ENCODE measurements around the gene SCARF2. TPM values are rescaled to one million over a fixed set of nuclear protein-coding genes. Genes with fewer than 3 reads are reported as not detected.
A peak's percentile ranks its signal among the peaks of the same experiment; 100 is the strongest.

Gene SCARF2
- total RNA-seq, 1 experiment from 2014 or later, result 13.3 TPM

DNA sequence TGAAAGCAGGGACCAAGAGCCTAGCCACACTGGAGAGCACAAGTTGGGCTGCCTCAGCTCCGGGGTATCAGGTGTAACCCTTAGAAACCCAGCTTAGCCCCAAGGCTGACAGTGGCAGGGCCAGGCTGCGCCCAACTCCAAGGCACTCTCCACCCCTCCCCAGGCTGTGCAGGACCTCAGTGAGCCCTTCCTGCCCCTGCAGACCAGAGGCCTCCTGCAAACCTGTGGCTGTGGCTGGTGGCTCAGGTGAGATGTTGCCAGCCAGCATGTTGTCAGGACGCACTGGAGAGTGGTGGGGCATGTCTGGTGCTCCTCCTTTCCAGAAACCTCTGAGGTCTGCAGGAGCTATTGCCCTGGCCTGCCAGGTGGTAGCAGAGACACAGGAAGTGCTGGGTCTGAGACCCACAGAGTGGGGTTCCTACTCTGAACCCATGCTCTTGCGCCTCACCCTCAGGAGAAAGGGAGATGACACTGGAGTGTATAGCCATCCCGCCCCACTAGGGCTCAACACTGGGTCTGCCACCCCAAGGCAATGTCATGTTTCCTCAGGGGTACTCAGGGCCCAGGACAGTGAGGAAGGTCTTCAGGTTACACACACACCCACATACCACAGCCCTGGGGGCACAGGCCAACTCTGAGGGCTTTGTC, 2.4 kb upstream of the SCARF2 start:
- DNase-seq (ENCODE audit: low read depth), result no peak

DNA sequence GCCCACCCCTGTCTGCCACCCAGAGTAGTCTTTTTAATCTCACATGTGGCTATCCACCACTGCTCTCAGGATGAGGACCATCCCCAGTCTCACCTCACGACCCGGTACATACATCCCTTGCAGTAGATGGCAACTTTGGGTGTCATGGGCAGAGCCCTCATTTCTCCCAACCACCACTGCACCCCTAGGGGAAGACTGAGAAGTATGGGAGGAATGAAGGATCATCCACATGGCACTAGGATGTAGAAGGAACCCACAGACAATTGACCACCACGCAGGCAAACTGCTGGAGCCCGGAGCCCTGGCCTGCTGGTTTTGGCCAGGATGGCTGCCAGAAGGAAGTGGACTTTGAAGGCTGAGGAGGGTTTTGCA, 1.9 kb upstream of the SCARF2 start:
- no peak for DNase-seq (ENCODE audit: low read depth)

DNA sequence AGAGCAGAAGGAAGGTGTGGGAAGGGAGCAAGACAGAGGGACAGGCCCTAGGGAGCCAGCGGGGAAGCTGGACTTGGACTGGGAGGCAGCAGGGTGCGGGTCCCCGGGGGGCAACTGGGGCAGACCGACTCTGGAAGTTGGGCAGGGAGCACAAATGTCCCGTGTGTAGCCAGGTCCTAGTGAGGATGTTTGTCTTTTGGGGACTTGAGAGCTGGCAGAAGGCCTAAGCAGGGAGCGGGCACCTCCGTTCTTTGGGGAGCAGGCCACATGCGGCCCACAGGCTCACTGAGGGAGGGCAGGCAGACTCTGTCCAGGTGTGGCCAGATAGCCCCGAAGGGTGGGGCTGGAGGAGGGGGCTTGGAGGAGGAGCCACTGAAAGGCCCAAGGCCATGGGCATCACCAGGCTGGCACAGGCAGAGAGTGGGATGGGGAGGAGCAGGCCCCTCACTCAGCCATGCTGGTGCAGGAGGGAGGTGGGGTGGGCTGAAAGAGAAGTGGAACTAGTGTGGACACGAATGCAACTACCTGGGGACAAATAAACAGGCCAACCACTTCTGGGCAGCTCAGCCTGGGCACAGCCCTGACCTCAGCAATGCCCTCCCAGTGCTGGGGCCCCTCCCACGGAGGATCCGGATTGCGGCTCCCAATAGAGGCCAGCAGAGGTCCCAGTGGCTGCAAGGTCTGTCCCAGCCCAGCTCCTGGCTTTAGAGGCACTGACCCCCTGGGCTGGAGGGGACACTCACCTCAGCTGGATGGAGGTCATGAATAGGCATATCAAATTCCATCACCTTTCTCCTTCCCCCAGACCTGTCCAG, 1.3 kb upstream of the SCARF2 start:
- DNase-seq (ENCODE audit: low read depth), result peak; percentile 31

DNA sequence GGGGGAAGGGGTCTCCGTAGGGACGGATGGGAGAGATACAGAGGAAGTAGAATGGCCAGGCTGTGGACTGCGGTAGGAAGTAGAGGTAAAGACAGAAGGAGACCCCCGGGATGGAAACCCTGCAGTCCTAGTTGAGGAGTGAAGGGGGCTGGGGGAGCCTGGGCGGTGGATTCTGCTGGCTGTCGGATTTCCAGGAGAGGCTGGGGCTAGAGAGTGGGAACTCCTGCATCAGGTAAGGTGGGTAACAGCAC, 727 bp upstream of the SCARF2 start:
- no peak for DNase-seq (ENCODE audit: low read depth)

DNA sequence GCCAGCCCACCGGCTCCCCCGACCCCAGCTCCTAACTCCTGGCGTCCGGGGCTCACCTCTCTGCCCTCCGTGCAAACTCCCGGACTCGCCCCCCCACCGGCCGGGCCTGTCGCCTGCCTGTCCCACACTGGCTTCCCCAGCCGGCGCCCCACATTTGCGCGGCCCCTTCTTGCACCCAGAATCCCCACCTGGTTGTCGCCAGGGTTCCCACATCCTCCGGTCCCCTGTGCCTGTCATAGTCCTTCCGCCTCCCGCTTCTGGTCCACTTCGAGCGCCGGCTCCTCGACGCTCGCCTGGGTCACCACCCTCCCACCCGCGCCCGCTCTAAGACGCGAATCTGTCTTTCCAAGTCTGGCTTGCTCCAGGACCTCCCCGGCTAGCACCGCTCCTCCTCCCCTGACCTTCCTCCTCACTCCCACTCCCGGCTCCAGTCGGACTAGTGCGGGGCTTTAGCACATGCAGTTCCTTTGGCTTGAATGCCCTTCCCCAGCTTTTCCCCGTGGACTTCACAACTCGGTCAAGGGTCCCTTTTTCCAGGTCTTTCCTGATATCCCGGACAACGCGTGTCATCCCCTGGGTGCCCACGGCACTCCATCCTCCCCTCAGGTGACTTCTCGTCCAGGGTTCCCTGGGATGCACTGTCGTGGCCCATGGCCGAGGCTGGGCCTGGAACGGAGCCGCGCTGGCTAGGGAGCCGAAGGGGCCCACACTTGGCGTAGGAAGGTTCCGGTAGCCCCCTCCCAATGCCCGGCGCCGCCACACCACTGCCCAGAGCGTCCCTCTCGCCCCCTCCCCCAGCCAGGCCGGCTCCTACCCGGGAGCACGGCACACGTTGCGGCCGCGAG, 635 bp downstream of the SCARF2 start:
- DNase-seq (ENCODE audit: low read depth), result peak; percentile 18

DNA sequence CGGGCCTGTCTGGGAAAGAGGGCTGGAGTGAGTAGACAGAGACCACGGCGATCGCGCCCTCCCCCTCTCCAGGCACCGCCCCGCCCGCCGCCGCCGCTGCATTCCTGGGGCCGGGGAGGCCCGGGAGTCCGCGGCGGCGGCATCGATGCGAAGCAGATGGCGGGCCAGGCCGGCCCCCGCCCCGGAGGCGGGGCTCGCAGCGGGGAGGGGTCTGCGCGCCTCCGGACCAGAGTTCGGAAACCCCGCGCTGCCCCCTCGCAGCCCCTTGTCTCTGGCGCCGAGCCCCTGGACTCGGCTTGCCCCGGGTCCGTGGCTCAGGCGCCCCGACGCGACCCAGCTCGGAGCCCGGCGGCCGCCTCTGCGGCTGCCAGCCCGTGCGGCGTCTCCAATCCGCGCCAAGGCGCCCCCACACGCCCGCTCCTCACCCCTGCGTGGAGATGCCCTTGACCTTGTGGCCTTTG, 1.3 kb downstream of the SCARF2 start:
- DNase-seq (ENCODE audit: low read depth), result peak; percentile 8

DNA sequence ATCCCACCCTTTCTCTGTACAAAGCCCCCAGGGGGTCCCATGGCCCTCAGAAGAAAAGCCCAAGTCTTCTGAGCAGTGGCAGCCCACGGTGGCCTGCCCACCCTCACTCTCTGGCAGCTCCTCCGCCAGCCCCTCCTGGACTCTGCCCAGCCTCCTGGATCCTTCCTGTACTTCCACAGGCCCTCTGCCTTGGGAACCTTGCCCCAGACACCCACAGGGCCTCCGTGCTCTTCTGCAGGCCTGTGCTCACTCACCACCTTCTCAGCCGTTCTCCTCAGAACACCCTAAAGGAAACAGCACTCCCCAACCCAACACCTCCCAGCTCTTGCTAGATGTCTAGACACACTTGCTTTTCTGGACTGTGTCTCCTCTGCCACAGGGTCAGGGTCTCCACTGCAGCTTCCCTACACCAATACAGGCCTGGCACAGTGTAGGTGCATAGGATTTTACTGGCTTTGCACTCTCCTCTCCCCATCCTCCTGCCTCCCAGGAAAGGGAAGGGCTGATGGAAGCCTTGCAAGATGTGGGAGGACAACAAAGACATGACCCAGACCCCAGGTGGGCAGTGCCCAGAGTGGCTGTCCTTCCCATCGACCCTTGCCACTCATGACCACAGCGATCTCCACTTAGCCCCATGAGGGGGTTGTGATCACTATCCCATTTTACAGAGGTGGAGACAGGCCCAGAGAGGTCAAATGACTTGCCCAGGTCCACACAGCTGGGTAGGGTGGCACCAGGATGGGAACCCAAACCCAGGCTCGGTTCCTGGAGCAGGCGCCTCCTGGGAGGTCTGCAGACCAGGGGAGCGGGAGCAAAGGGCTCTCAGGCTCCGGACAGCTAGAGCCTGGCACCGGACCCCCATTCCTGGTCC, 2.0 kb downstream of the SCARF2 start:
- DNase-seq (ENCODE audit: low read depth), result no peak

DNA sequence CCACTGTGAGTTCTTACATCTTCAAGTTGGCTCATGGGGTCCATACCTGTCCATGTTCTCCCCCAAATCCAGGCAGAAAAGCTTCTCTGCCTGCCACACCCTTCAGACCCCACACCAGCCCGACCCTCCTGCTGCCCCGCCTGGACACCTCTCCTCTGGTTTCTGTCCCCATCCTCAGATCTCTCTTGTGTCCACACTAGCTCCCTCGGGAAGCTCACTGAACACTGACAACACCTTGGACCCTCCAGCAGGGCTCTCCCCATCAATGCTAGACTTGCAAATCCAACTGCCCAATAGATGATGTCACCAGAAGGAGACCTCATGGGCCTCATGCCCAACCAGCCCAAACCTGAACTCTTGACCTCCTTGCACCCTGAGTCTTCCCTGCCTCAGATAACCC, 2.9 kb downstream of the SCARF2 start:
- no peak for DNase-seq (ENCODE audit: low read depth)

DNA sequence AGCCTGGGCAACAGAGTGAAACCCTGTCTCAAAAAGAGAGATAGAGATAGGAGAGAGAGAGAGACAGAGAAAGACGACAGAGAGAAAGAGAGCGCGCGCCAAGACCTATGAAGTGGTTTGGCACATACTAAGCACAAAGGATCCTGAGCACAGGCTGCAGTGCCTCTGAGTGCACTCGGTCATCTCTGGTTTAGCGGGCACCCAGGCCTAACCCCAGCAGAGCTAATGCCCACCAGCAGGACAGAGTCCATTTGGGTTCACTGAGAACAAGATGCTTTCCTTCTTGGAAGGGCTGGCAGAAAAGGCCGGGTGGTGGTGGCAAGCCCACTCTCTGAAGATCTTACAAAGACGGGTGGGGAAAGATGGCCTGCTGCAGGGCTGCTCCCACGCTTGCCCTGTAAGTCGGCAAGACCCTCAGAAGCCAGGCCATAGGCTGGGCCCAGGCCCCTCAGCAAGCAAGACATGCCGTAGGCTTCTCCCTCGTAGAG, 3.3 kb downstream of the SCARF2 start:
- no peak for DNase-seq (ENCODE audit: low read depth)

DNA sequence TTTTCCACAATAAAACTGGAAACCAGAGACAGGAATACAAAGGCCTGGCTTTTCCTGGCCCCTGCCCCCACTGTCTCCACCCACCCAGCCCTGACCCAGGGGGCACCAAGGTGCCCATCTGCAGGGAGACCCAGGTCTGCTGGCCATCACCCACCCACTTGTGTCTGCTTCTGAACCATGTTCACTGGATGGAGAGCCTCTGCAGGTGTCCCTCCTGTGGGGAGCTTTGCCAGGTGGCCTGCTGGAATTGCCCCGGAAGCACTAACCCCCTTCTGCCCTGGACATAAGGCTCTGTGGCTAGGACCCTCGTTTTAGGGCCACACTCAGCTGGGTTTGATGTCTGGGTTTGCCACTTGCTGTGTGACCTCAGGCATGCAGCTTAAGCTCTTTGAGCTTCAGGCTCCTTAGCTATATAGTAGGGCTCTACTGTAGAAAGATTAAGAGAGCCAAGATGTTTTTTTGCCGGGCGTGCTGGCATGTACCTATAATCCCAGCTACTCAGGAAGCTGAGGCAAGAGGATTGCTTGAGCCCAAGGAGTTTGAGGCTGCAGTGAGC, 3.9 kb downstream of the SCARF2 start:
- DNase-seq (ENCODE audit: low read depth), result no peak

DNA sequence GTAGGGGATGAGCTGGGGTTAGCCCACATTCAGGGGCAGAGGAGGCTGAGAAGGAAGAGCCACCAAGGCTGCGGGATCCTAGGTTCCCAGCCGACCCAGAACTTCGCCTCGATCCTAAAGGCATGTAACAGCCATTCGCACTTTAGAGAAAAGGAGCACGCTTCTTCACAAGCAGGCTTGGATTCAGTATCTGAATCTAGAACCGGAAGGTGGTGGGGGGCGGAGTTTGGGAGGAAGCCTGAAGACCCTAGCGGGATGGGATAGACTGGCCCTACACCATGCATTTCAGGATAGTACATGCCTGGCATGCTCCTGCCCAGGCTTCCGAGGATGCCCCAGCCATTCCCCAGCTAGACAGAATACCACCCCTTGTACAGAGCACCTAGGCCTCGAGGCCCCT, 4.4 kb downstream of the SCARF2 start:
- no peak for DNase-seq (ENCODE audit: low read depth)

DNA sequence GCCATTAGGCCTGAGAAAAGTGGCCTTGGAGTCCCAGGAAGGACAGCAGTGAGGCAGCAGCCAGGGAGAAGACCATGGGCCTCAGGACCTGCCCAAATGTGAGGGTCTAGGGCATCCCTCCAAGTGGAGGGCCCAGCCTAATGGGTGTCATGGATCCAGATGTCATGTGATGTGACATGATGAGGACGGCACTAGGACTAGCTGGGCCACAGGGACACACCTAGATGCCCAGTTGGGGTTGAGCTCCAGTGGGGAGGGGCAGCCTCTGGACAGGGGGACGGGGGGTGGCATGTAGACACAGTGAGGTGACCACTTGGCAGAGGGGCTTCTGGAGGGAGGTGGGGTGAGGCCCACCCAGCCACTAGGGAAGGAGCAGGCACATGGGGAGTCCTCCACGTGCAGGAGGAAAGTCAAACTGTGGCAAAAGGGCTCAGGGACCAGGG, 5.4 kb downstream of the SCARF2 start:
- DNase-seq (ENCODE audit: low read depth), result no peak

DNA sequence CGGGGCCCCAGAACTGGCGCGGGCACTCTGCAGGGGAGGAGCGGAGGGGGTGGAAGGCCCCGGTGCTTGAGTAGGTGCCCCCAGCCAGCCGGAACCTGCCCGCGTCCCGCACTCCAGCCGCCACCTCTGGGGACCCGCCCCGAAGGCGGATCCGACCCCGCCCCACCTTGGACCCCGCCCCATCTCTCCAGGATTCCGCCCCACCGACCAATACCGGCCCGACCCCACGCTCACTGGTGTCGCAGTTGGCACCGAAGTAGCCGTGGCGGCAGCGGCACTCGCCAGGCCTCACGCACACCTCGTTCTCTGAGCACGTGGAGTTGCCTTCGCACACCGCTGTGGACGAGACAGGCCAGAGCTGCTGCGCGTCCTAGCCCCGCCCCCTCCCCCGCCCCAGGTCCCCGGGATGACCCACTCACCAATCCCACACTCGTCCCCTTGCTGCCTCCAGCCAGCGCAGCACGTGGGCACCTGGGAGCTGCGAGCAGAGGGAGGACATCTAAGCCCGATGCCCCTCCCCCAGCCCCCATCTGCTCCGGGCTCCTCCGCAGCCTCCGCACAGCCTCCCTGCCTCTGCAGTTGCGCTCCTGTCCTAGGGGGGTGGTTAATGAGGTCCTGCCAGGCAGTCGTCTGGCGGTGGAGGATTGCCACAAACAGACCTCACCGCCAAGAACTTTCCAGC, 6.0 kb downstream of the SCARF2 start:
- no peak for DNase-seq (ENCODE audit: low read depth)

DNA sequence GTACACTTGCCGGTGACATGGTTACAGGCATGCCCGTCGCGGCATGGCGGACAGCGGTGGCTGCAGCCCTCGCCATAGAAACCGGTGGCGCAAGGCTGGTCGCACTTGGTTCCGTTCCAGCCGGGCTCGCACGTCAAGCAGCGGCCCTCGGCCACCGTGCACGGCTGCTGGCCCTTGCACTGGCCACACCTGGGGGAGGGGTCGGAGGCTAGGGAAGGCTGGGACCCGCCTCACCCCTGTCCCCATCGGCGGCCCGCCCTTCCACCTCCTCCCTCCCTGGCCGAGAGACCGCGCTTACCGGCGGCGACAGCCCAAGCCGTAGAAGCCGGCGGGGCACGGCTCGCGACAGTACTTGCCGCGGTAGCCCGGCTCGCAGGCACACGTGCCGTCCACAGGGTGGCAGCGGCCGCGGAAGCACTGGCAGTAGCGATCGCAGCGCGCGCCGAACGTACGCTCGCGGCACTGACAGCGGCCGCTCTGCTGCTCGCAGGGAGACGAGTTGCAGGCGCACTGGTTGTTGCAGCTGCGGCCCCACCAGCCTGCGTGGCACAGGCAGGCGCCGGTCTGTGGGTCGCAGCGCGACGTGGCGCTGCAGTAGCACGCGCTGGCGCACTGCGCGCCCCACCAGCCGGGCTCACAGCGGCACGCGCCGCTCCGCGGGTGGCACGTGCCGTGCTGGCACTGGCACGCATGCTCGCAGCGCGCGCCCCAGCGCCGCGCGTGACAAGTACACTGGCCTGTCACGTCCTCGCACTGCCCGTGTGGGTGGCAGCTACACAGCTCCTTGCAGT, 6.7 kb downstream of the SCARF2 start:
- DNase-seq (ENCODE audit: low read depth), result no peak

DNA sequence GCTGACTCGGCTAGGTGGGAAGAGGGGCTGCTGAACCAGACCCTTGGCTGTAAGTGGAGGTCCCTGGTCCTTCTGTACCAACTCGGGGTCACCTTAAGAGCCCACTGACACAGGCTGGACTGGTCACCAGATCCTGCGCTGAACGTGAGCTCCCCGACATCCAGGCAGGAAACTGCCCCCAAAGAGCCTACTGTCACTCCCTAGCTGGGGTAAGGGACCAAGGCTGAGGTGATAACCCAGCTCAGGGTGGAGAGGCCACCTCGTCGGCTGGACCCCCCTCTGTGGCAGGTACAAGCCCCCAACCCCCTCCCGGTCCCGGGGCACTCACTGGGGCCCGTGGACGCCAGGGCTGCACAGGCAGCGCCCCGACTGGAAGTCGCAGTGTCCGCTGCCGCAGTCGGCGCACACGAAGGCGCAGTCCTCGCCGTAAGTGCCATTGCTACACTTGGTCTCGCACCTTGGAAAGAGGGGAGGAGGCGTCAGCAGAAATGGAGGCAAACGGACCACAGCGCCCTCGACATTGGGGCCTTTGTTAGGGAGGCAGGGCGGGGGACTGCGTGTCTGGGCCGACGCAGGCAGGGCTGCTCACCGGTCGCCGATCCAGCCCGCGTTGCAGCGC, 7.4 kb downstream of the SCARF2 start:
- DNase-seq (ENCODE audit: low read depth), result no peak

DNA sequence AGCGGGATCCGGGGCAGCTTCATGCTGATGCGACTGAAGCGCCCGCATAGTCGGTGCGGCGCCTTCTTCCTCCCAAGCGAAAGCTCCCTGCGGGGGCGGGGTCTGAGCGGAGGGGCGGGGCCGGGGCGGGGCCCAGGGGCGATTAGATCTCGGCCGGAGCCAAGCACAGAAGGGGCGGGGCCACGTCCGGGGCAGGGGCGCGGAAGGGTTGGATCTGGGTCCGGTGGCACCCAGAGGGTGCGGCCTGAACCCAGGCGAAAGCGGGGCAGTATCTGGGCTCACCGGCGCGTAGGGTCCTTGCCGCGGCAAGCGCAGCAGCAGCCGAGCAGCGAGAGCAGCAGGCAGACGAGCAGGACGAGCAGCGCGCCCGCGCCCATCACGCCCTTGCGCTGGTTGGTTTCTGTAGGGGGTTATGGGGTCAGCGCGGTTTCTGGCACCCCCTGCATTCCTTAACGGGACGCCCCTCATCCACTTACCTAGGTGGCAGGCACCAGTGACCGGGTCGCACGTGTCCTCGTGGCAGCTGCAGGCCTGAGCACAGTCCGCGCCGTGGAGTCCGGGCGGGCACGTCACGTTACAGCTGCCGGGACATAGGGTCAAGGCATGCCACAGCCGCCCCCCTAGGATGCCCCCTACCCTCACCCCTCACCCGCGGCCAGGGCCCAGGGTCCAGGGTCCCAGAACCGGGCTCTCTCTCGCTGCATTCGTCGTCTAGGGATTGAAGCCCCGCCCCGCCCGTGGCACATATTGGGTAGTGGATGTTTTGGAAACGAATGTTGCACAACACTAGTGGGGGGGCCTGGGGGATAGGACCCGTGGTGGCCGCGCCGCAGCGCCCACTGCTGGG, 8.1 kb downstream of the SCARF2 start:
- DNase-seq (ENCODE audit: low read depth), result no peak

DNA sequence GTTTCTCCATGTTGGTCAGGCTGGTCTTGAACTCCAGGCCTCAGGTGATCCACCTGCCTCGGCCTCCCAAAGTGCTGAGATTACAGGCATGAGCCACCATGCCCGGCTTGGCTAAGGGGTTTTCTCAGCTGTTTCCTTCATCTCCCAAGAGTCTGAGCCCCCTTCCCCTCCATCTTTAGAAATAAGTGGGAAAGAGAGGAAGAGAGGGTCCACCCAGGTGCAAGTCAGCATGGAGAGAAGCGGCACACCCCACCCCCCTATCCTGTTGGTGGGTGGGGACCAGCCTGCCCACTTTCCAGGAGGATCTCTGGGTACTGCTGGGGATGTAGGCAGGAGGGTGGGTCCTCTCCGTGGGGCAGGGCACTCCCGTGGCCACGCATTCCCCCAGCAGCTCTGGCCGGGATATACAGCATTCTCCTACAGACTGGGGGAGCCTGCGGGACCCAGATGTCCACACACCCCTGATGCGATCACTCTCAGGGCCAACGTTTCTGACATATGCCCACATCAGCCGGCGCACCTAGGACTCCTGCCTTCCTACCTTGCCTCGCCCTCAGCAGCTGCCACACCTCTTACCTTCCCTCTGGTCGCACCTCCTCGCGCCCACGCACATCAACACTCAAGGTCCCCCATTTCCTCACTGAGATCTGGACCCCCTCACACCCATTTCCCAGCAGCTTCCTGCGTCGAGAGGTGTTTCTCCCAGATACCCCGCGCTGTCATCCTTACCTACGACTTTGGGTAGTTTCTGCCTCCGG, 8.9 kb downstream of the SCARF2 start:
- DNase-seq (ENCODE audit: low read depth), result no peak

Data from LHCN-M2 (cell line).